T-helper 2 cell (primary cell): ENCODE data around the gene CTU2.

ENCODE experiments used
- DNase-seq, 5 experiments: peaks; one replicate each; pipeline versions ENCODE4 v3.0.0 to v3.0.0-alpha.2; 2012 to 2022

Gene CTU2

DNA sequence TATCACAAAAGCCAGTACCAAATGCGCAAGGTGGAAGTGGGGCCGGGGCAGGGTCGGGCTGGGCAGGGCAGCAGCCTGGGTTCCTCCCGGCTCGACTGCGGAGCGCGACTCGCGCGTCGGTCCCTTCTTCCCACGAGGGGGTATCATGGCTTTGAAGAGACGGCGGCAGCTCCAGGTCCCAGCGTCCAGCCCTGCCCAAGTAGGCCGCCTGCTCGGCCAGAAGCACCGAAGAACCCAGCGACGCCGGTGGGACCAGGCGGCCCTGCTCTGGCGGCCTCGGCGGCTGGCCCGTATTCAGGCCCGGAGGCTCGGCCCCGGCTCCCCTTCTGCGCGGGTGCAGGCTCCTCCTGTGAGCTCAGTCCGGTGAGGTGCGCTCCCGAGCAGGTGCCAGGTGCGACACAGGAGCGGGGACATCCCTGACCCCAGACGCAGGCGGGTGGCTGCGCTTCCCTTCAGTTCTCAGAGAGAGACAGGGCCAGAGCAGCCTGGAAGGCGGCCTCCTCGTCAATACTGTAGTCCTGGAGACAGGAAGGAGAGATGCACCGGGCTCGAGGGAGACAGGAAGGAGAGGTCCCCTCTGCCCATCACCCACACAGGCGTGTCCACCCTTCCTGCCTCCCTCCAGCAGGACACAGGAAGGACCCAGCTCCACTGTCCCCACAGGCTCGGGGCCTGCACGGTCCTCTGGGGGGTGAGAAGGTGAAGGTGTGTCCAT is 9.0 kb upstream of the CTU2 start:
- DNase-seq: no peak

DNA sequence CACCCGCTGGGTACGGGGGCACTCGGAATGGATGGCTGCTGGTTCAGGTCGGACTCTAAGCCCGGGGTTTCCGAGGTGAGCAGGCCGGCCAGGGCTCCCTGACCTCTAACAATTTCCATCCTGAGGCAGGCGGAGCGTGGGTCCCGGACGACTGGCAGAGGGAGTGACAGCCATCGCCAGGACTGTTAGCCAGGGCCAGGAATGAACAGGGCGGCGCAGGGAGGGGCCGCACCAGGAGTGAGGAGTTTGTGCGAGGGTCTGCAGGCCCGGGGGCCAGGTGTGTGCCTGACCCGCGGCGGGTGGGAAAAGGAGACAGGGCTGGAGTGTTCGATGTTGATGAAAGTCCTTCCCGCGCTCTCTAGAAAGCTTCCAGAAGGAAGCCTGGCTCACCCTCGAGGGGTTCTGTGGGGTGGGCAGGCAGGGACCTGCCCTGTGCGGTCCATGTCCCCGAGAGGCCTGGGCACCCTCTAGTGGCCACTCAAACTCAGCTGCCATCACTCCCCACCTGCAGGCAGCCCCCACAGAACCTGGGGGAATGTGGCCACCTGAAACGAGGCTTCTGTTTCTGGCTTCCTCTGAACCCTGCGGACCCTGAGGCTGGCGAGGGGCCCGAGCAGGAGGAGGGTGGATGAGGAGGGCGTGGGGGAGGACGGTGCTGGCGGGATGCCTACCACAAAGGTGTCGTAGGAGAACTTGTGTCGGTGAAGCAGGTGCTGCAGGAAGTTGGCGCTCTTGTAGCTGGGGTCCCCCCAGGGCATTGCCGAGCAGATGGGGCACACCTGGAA is 8.3 kb upstream of the CTU2 start:
- no peak for DNase-seq

DNA sequence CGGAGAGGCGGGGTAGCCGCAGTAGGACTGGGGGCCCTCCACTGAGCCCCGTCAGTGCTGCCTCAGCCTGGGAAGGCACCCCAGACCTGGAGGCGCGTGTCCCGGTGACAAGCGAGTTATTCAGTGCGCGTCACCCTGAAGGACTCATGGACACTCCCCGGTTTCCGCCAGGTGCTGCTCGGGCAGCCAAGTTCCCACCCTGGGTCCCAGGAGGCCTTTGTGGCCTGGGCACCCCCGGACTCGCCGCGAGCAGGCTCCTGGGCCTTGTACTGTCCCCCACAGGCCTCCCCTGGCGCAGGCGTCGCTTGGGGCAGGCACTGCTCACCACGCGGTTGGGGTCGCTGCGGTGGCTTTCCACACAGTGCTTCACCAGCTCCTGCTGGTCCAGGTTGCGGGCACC is 7.7 kb upstream of the CTU2 start:
- DNase-seq: no peak

DNA sequence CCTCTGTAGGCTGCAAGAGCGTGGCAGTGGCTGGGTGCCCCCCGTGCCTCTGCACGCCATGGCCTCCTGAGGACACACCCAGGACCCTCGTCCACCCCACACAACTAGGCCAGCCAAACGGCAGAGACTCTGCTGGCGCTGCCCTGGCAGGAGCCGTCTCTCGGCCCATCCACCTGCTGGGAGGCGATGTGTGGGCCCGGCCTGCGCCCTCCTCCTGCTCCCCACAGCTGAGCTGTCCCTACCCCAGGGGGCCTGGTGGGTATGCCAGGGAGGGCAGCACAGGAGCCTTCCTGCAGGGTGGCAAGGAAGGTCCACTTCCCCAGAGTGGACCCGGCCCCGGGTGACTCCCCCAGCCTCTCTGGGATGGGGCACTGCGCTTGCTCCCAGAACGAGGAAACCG is 7.1 kb upstream of the CTU2 start:
- DNase-seq: no peak

DNA sequence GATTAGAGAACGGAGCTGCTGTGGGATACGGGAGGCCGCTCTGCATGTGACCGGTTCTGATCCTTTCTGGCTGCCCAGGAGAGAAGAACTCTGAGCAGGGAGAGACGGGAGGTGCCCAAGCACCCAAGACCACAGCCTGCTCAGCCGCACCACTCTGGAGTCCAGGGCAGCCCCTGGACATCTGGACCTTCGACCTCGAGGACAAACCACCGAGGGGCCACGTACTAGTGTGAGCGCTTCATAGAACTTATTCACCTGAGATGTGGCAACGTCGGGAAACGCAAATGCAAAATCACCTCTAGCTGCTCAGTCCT is 6.0 kb upstream of the CTU2 start:
- DNase-seq: no peak

DNA sequence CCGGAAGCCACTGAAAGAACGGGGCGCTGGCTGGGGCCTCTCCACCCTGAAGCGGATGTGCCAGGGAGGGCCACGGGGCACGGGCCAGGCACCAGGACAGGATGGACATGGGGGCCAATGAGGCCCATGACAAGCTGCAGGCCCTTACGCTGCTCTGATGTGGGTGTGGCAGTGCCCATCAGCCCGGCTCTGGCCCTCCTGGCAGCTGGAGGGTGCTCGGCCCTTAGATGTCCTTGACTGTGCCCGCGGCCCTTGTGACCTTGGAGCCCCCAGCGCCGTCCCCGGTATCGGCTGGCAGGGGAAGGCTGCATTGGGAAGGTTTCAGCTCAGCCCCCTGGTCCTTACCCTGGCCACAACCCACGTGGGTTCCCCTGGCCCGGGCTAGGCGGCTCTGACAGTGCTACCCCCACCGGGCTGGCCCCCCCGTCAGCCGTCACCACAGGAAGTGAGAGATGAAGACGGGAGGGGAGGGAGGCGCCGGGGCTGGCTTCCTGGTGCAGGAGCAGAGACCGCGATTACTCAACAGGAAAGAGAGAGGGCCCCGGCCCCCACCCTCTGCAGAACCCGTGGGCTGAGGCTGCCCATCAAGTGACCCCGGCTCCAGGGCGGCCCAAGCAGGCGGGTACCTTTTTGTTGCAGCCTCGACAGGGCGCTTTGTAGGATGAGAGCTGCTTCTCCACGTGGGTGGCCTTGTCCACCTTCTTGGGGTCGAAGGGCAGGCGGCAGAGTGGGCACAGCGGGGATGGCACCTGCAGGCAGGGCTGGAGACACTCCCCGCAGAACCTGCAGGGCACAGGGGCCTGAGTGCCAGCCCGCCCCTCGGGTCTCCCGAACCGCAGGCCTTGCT is 5.4 kb upstream of the CTU2 start:
- DNase-seq: peak; percentile 84 to 98 (median 94)

DNA sequence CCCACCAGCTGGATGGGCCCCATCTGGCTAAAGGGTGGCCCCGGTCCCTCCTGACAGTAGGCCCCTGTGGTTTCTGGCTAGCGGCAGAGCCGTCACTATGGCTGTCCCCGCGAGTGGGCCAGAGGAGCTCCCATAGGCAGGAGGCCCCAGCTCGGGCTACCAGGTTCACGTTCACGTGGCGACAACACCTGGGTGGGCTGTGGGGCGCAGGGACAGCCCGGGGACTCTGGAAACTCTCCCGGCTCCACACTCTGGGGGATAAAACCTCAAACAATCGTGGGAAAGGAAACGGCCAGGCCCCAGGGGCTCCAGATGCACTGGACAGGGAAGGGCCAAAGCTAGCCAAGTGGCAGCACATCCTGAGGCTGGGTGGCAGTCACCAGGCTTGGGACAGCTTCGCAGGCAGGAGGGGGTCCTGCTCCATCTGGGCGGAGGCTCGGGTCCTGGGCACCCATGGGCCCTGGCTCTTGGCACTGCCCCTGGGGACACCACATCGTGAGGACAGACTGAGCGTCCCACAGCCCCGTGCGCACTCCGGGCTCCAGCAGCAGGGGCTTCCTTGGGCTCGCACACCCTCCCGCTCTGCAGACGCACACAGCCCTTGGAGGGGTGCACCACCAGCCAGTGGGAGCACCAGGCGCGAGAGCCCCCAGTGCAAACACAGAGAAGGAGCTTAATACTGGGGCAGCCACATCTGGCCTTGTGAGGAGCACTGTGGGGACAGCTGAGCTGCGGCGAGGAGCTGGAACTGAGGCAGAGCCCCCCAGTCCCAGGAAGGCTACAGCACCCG is 4.5 kb upstream of the CTU2 start:
- peak in 1 of 5 experiments; percentile 33 for DNase-seq

DNA sequence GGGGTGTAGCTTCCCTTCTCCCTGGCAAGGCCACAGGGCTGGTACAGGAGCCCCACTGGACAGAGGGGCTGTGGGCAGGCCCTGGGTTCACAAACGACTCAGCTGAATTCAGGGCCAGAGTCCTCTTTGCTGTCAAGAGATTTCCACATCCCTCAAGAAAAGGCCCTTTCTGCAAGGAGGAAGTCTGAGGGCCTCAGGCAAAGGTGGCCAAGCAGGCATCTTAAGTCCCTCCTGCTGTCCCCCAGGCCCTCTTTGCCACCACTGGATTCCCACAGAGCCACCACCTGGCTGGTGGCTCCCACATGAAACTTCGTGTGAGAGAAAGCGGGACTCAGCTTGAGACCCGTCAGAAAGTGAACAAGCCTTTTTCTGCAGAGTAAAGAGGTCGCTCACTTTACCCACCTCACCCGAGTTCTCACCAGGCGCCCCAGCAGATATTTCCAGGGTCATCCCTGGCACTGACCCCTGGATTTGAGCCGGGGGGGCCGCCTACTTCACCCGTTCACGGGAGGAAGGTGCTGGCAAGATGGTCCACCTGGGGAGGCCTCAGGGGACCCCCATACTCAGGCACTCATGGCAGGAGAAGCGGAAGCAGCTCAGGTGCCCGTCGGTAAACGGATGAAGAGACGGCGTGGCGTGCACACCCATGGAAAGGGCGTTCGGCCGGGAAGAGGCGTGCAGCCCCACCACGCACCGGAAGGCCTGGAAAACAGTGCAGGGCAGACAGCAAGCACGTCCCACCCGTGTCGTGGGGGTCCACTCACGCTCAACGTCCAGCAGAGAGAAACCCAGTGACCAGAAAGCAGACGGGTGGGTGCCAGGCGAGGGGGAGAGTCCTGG is 3.7 kb upstream of the CTU2 start:
- peak in 1 of 5 experiments; percentile 31 for DNase-seq

DNA sequence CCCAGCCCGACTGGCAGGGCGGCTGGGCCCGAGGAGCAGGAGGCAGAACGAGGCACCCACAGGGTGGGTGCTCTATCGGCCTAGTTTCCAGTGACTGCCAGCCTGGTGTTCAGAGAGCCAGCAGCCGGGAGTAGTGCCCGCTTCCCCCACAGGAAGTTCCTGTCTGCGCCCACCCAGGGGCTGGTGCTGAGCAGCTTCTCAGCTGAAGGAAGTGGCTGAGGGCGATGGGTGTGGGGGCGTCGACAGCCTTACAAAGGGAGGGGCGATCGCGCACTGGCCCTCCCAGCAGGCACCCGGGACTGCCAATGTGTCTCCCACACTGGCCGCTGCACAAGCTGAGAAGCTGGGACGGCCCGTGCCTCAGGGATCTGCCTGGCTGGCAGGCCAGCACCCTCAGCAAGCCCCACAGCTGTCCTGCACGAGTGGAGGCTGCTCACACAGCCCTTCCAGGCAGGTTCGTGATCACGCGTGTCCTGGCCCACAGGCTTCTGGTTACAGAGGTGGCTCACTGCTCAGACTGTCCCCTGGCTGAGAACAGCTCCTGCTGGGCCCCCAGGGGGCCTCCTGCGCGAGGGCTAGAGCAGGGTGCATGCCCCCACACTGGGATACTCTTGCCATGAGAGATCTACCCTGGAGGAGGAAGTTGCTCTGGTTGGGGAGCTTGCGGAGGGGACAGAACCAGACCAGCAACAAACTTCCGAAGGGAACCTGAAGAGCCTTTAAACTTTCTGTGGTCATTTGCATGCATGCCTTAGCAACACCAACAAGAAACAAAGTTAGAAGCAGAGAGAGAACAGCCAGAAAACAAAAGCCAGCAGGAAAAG is 2.6 kb upstream of the CTU2 start:
- peak; percentile 36 to 90 (median 53) for DNase-seq

DNA sequence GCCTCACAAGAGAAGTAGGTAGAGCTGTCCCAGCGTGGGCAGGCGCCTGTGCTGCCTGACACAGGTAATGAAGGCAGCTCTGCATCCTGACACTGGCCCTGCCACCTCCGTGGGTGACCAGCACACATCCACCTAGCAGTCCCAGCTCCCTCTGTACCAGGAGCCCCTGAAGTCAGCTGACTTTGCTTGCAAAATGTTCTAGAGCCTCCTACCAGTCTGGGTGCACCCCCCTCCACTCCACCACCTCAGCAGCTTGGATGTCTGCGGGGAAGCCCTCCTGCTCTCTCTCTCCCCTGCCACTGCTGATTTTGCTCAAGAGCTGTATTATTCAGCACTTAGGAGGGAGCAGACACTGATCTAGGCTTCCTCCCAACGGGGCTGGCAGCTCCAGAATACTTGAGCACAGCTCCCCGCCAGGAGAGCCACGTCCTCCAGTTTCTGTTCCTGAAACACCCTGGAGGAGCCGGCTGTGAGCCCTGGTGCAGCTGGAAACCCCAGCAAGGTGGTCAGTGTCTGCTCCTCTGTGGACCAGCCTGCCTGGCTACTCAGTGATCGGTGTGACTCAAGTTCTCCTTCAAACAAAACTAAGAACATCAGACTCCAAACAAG is 1.1 kb upstream of the CTU2 start:
- peak in 2 of 5 experiments; percentile 49 to 67 for DNase-seq

DNA sequence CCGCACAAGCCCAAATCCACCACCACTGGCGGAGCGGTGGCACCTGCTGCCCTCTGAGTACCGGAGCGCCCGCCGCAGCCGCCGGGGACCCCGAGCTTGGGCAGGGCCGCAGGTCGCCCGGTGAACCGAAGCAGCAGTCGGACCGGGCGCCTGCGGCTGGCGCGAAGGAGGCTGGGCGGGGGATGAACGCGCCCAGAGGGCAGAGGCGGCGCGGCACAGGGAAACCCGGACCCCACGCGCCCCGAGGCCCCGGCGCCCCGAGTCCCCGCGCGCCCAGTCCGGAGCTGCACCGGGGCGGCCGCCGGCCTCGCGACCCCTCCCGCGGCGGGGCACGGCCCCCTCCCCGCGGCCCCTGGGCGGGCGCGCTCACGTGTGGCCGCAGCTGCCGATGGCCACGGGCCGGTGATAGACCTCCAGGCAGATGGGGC is 488 bp upstream of the CTU2 start:
- no peak for DNase-seq

DNA sequence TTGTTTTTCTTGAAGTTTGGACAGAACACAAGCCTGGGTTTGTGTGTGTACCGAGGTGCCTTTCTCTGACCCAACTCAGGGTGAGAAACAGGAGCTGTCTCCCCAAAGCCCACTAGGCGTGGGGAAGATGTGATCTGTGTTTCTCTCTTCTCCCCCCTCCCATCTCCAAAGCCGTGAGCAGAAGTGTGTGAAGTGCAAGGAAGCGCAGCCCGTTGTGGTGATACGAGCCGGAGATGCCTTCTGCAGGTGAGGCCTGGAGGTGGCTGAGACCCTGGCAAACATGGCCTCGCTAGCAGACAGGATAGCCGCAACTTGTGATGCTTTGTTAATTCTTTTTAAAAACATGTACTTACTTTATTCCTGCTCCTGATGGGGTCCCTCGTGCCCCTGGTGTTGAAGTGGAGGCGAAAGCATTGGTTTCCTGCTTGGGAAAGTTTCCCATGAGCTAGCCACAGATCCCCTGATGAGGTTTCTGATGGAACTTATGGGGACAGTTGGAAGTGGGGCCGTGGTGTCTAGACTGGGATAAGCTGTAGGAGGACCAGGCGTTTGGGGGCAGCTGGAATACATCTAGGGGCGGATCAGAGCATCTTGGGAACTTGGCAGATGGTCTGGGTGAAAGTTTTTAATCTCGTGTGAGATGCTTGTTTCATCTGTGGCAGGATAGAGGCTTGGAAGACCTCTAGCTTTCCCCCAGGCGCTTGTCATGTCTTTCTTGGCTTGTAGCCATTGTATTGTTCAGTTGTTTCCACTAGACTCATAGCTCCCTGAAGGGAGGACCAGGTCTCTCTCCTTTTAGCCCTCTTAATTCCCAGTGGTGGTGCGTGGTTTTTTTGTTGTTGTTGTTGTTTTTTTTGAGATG is 893 bp downstream of the CTU2 start:
- no peak for DNase-seq

DNA sequence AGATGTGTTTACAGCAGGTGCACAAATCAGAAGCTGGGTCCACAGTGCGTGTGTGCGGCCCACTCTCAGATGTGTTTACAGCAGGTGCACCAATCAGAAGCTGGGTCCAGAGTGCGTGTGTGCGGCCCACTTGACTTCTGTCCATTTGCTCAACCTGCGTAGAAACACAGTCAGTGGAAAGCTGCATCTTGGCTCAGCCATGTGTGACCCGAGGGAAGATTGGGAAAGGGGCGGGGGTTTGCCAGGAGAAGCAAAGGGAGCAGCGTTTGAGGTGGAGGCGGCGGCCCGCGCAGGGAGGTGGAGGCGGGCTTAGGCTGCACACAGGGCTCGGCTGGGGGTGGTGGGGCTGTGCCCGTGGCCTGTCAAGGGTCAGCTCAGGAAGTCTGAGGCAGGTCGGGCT is 4.3 kb downstream of the CTU2 start:
- no peak for DNase-seq

DNA sequence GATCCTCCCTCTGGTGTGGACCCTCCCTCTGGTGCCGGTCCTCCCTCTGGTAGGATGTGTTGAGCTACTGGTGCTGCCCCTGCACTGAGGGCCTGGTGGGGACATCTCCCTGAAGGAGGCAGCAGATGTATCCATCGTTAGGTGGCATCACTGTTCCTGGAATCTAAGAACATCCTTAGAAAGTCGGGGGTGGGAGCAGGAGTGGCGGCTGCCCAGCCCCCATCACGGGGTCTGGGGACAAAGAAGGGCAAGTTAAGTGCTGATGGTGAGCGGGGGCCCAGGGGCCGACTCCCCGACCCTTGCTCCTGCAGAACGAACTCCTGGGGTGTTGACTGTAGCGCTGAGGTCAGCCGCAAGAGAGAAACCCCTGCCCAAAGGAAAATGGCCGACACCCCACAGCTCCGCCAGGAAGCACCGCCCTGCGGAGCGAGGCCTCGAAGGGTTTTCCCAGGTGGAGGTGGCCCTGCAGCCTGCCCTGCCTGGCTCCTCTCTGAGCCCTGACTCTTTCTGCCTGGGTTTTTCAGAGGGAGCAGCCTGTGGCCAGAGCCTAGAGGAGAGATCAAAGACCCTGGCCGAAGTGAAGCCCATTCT is 5.5 kb downstream of the CTU2 start:
- no peak for DNase-seq

DNA sequence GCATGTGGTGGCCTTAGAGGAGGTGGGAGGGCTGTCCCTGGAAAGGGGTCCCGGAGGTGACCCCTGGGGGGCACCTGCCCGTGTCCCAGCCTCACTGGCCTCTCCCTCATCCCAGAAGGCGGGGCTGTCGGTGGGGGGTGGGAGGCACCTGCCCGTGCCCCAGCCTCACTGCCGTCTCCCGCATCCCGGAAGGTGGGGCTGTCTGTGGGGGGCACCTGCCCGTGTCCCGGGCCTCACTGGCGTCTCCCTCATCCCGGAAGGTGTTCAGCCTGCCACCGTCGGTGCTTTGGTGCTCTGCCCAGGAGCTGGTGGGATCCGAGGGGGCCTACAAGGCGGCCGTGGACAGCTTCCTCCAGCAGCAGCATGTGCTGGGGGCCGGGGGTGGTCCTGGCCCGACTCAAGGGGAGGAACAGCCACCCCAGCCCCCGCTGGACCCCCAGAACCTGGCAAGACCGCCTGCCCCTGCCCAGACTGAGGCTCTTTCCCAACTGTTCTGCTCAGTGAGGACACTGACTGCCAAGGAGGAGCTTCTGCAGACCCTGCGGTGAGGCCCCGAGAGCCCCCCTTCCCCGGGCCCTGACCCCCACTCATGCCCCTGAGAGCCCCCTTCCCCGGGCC is 6.2 kb downstream of the CTU2 start:
- DNase-seq: no peak

DNA sequence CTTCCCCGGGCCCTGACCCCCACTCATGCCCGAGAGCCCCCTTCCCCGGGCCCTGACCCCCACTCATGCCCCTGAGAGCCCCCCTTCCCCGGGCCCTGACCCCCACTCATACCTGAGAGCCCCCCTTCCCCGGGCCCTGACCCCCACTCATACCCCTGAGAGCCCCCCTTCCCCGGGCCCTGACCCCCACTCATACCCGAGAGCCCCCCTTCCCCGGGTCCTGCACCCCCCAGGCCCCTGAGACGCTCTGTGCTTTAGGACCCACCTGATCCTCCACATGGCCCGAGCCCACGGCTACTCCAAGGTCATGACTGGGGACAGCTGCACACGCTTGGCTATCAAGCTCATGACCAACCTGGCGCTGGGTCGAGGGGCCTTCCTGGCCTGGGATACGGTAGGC is 6.8 kb downstream of the CTU2 start:
- no peak for DNase-seq

DNA sequence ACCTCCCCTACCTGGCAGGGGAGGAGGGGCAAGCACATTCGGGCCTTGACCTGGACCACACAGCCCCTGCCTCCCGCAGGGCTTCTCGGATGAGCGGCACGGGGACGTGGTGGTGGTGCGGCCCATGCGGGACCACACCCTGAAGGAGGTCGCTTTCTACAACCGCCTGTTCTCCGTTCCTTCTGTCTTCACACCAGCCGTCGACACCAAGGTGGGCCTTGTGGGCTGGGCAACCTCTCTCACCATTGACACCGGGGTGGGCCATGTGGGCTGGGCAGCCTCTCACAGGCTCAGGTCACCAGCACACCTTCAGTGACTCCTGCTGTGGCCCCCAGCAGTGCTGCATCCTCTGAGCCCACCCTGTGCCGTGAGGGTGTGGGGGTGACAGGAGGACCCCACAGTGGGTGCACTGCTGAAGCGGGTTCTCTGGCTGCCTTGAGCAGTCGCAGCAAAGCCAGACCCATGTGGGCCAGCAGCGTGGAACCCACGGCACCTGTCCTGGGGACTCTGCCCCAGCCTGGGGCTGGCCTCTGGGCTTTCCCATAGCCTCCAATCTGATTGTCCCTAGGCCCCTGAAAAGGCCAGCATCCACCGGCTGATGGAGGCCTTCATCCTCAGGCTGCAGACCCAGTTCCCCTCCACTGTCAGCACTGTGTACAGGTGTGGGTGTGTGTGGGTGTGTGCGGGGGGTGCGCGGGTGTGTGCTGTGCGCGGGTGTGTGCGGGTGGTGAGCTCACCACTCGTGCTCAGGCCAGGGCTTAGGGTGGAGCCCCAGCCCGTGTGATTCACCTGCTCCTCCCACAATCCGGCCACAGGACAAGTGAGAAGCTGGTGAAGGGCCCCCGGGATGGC is 7.5 kb downstream of the CTU2 start:
- DNase-seq: no peak
